Measurements from ENCODE around the gene MTURN. TPM values are rescaled to one million over a fixed set of nuclear protein-coding genes. Genes with fewer than 3 reads are reported as not detected.

The MTURN gene
- total RNA-seq (13.9 and 16.5 TPM in 2 replicates), polyA plus RNA-seq (4.5 and 14.2 TPM in 2 replicates), polyA minus RNA-seq (7.9 and 10.6 TPM in 2 replicates)
- total RNA-seq (2013) = 20.3 TPM

- intact Hi-C loops (cut with micrococcal nuclease) = loop anchor here (1.0 to 10.0 kb wide), 7 partner anchors 43 to 460 kb away; partner anchors contain the start of genes FKBP14, GARS1, GGCT and ZNRF2
- peak within 1 kb of the TSS; percentile 98 for H3K4me3 Mint-ChIP-seq
- H3K9me3 Mint-ChIP-seq (ENCODE audit: insufficient read depth) = no peaks in the 10 kb centered on the region
- CTCF ChIA-PET = interaction anchor here (0.6 to 1.4 kb wide), 5 partner anchors 28 to 311 kb away, joined by 3 read pairs; no protein-coding TSS in a partner anchor
- Histone ChIP-seq H3K4me1 (ENCODE audit: control insufficient read depth in 2 of 2, insufficient read depth in 2 of 2, low read length in 2 of 2) (peaks cover 0 to 18% of the 10 kb centered on the region in 2 donors), H3K36me3 (replicated peaks in 1 of 2; ENCODE audit: control extremely low read depth in 1 of 2, control insufficient read depth in 1 of 2, extremely low read depth in 1 of 2, insufficient read depth in 2 of 2, low read length in 1 of 2) (no peaks in the 10 kb centered on the region), H3K9me3 (ENCODE audit: control extremely low read depth in 1 of 3, control insufficient read depth in 2 of 3, insufficient read depth in 1 of 3, low read length in 2 of 3) (no peaks in the 10 kb centered on the region), H2AFZ (ENCODE audit: insufficient read depth, low read depth, low read length, poor library complexity, severe bottlenecking) (peak within 1 kb of the TSS; percentile 69), H3K4me3 (ENCODE audit: control extremely low read depth in 1 of 5, extremely low read depth in 1 of 5, insufficient read depth in 1 of 5, low read depth in 2 of 5, low read length in 4 of 5) (peak within 1 kb of the TSS; percentile 63 to 95 (median 83)), H3K4me2 (replicated peaks; ENCODE audit: low read depth, low read length, poor library complexity, severe bottlenecking) (peak within 1 kb of the TSS; percentile 94), H4K20me1 (ENCODE audit: control insufficient read depth, insufficient read depth, low read length, poor library complexity, severe bottlenecking) (no peaks in the 10 kb centered on the region), H3K27me3 (replicated peaks in 1 of 4; ENCODE audit: control extremely low read depth in 1 of 4, control insufficient read depth in 3 of 4, insufficient read depth in 4 of 4, low read length in 3 of 4) (peaks cover 0 to 3% (median 1%) of the 10 kb centered on the region in 4 experiments), H3K79me2 (ENCODE audit: control insufficient read depth, insufficient read depth, low read length) (no peaks in the 10 kb centered on the region), H3K9ac (ENCODE audit: low read length) (peak within 1 kb of the TSS; percentile 64), H3K27ac (ENCODE audit: low read length in 2 of 2) (peak within 1 kb of the TSS in 1 of 2 donors; percentile 39)
- H3K27ac Mint-ChIP-seq = peak within 1 kb of the TSS; percentile 93
- DNase-seq = peak; percentile 92
- TF ChIP-seq EZH2 (IDR thresholded peaks at IDR 0.05; ENCODE audit: borderline replicate concordance, insufficient read depth, low read depth, low read length, poor library complexity, severe bottlenecking) (no peak), CTCF (IDR thresholded peaks at IDR 0.05) (no peak)
- POLR2A ChIA-PET = interaction anchor here (1.0 kb wide), 1 partner anchor 24 kb away, joined by 3 read pairs; no protein-coding TSS in a partner anchor
- WGBS (ENCODE audit: insufficient coverage) = under 1% methylated on average over 98 of the region's 99 CpGs
- ATAC-seq (ENCODE audit: low read depth) = peak; percentile 83
- peaks cover 11% of the 10 kb centered on the region for H3K27me3 Mint-ChIP-seq
- peaks cover 18% of the 10 kb centered on the region for H3K4me1 Mint-ChIP-seq
Measured at GRCh38 chr7:30134611-30135300, at the start of gene MTURN. Gene MTURN, plus strand, starts transcription at chr7:30134986. Its CDS starts 151 bp downstream, at chr7:30135137.

- Mint-ChIP-seq H3K9me3 (ENCODE audit: insufficient read depth) (no peaks in the 10 kb centered on the region), H3K27ac (no peak overlapping the region), H3K27me3 (no peaks in the 10 kb centered on the region), H3K4me3 (no peak overlapping the region), H3K4me1 (no peaks in the 10 kb centered on the region)
- H3K4me1 ChIP-seq (ENCODE audit: control insufficient read depth in 2 of 2, insufficient read depth in 2 of 2, low read length in 2 of 2) = no peaks in the 10 kb centered on the region
- H3K27ac ChIP-seq (ENCODE audit: low read length in 2 of 2) = no peak overlapping the region
- no peaks in the 10 kb centered on the region for H4K20me1 ChIP-seq (ENCODE audit: control insufficient read depth, insufficient read depth, low read length, poor library complexity, severe bottlenecking)
- H3K79me2 ChIP-seq (ENCODE audit: control insufficient read depth, insufficient read depth, low read length) = no peaks in the 10 kb centered on the region
- POLR2A ChIA-PET = no interaction called here
- H3K9me3 ChIP-seq (ENCODE audit: control extremely low read depth in 1 of 3, control insufficient read depth in 2 of 3, insufficient read depth in 1 of 3, low read length in 2 of 3) = no peaks in the 10 kb centered on the region
- intact Hi-C loops (cut with micrococcal nuclease) = no loop called here
- no peak overlapping the region for H3K4me3 ChIP-seq (ENCODE audit: control extremely low read depth in 1 of 5, extremely low read depth in 1 of 5, insufficient read depth in 1 of 5, low read depth in 2 of 5, low read length in 4 of 5)
- H3K9ac ChIP-seq (ENCODE audit: low read length) = no peak overlapping the region
- ATAC-seq (ENCODE audit: low read depth) (no peak), DNase-seq (no peak)
- H3K27me3 ChIP-seq (replicated peaks in 1 of 4; ENCODE audit: control extremely low read depth in 1 of 4, control insufficient read depth in 3 of 4, insufficient read depth in 4 of 4, low read length in 3 of 4) = no peaks in the 10 kb centered on the region
- CTCF ChIA-PET = interaction anchor here (1.6 kb wide), 1 partner anchor 11 kb away, joined by 4 read pairs; no protein-coding TSS in a partner anchor
- peaks cover 0 to 2% of the 10 kb centered on the region in 2 experiments for H3K36me3 ChIP-seq (replicated peaks in 1 of 2; ENCODE audit: control extremely low read depth in 1 of 2, control insufficient read depth in 1 of 2, extremely low read depth in 1 of 2, insufficient read depth in 2 of 2, low read length in 1 of 2)
- H3K4me2 ChIP-seq (replicated peaks; ENCODE audit: low read depth, low read length, poor library complexity, severe bottlenecking) = no peak overlapping the region
- H2AFZ ChIP-seq (ENCODE audit: insufficient read depth, low read depth, low read length, poor library complexity, severe bottlenecking) = no peak overlapping the region
- no peak for TF ChIP-seq CTCF (IDR thresholded peaks at IDR 0.05)
- no peak for TF ChIP-seq EZH2 (IDR thresholded peaks at IDR 0.05; ENCODE audit: borderline replicate concordance, insufficient read depth, low read depth, low read length, poor library complexity, severe bottlenecking)
Measured at GRCh38 chr7:30086529-30086928, 48.3 kb upstream of the MTURN start.

All from B cell (primary cell).